Neural crest cell (in vitro differentiated cells): ENCODE results near the gene NEIL1. TPM values are rescaled to one million over a fixed set of nuclear protein-coding genes. Genes with fewer than 3 reads are reported as not detected.
"Not testable (repeated sequence)": the region's sequence is repeated elsewhere in the genome, so short reads cannot be mapped to it uniquely, and the experiment has no call there.

Experiments used
- DNase-seq: peaks from one replicate; pipeline ENCODE4 v3.0.0; 2021; ENCODE audit warnings: low read depth, mixed read lengths, low spot score
- H3K27ac Mint-ChIP-seq: one replicate; pipeline ENCODE4 v1.8.0; 2021; ENCODE audit warnings: mild to moderate bottlenecking, mixed read lengths; ENCODE audit not compliant: unreplicated experiment
- H3K27me3 Mint-ChIP-seq: 2 replicates; pipeline ENCODE4 v1.8.0; 2021; ENCODE audit warnings: low read depth, mild to moderate bottlenecking, mixed read lengths
- H3K36me3 Mint-ChIP-seq: 2 replicates; pipeline ENCODE4 v1.8.0; 2021; ENCODE audit warnings: low read depth, mild to moderate bottlenecking, mixed read lengths
- H3K4me1 Mint-ChIP-seq: 2 replicates; pipeline ENCODE4 v1.8.0; 2021; ENCODE audit warnings: mixed read lengths
- H3K4me3 Mint-ChIP-seq: one replicate; pipeline ENCODE4 v1.8.0; 2021; ENCODE audit warnings: mild to moderate bottlenecking, mixed read lengths
- H3K9me3 Mint-ChIP-seq: 2 replicates; pipeline ENCODE4 v1.8.0; 2021; ENCODE audit warnings: mixed read lengths
- CTCF ChIP-seq: fragments of 200-600 bp; sonication (generic); conservative IDR thresholded peaks from 2 replicates; pipeline ENCODE4 v1.5.0; 2021; ENCODE audit warnings: antibody characterized with exemption, mild to moderate bottlenecking
- total RNA-seq: library from RNA; stranded (reverse); gene quantifications from 2 replicates; pipeline ENCODE4 v1.2.1, GENCODE V29; 2021

NEIL1 gene
- total RNA-seq, 1 donor from 2014 or later, result 20.4 TPM

- no peaks in the 10 kb centered on the region for H3K36me3 Mint-ChIP-seq
- no peaks in the 10 kb centered on the region for H3K9me3 Mint-ChIP-seq
- no peaks in the 10 kb centered on the region for H3K4me1 Mint-ChIP-seq
- H3K4me3 Mint-ChIP-seq, result no peak overlapping the region
- no peak overlapping the region for H3K27ac Mint-ChIP-seq
- no peak for TF ChIP-seq CTCF
- DNase-seq, result no peak
- no peaks in the 10 kb centered on the region for H3K27me3 Mint-ChIP-seq
These were observed 17.3 kb upstream of the NEIL1 start for GRCh38 chr15:75329571-75329970.

GRCh38 chr15:75332093-75332492 is 14.7 kb upstream of the NEIL1 start:
- not testable (repeated sequence) for H3K27ac Mint-ChIP-seq, H3K9me3 Mint-ChIP-seq, H3K27me3 Mint-ChIP-seq, DNase-seq, H3K36me3 Mint-ChIP-seq
- Mint-ChIP-seq H3K4me1 (peaks cover 19% of the 10 kb centered on the region), H3K4me3 (peak overlapping the region; percentile 29)

GRCh38 chr15:75333654-75334419 is 13.0 kb upstream of the NEIL1 start:
- peaks cover 19% of the 10 kb centered on the region for H3K4me1 Mint-ChIP-seq
- not testable (repeated sequence) for DNase-seq, H3K4me3 Mint-ChIP-seq, H3K36me3 Mint-ChIP-seq, H3K27me3 Mint-ChIP-seq, H3K9me3 Mint-ChIP-seq, H3K27ac Mint-ChIP-seq

- Mint-ChIP-seq H3K9me3 (no peaks in the 10 kb centered on the region), H3K4me3 (peak overlapping the region; percentile 100), H3K36me3 (no peaks in the 10 kb centered on the region), H3K27ac (peak overlapping the region; percentile 99), H3K4me1 (peaks cover 19% of the 10 kb centered on the region), H3K27me3 (peaks cover 5% of the 10 kb centered on the region)
- DNase-seq, result no peak
- no peak for TF ChIP-seq CTCF
These were observed 11.5 kb upstream of the NEIL1 start for GRCh38 chr15:75335313-75335704.

- no peaks in the 10 kb centered on the region for H3K36me3 Mint-ChIP-seq
- H3K4me3 Mint-ChIP-seq, result peak within 1 kb of the TSS; percentile 100
These were observed 11.0 kb upstream of the NEIL1 start, which contains the start of gene COMMD4 for GRCh38 chr15:75335705-75336355. Gene COMMD4, plus strand, starts transcription at chr15:75336063. Its CDS starts 27 bp downstream, at chr15:75336090.

GRCh38 chr15:75338661-75339240 is 8.1 kb upstream of the NEIL1 start:
- no peak for DNase-seq
- no peak for TF ChIP-seq CTCF
- Mint-ChIP-seq H3K4me3 (no peak overlapping the region), H3K9me3 (no peaks in the 10 kb centered on the region), H3K27ac (peak overlapping the region; percentile 57), H3K27me3 (peaks cover 5% of the 10 kb centered on the region), H3K36me3 (no peaks in the 10 kb centered on the region), H3K4me1 (peaks cover 19% of the 10 kb centered on the region)

More at GRCh38 chr15:75335705-75336355, 11.0 kb upstream of the NEIL1 start, which contains the start of gene COMMD4:
- Mint-ChIP-seq H3K27ac (peak within 1 kb of the TSS; percentile 99), H3K4me1 (peaks cover 19% of the 10 kb centered on the region), H3K27me3 (peaks cover 5% of the 10 kb centered on the region), H3K9me3 (no peaks in the 10 kb centered on the region)
- no peak for TF ChIP-seq CTCF
- DNase-seq, result peak; percentile 95
